ENCODE results near the gene WDR88. TPM values are rescaled to one million over a fixed set of nuclear protein-coding genes. Genes with fewer than 3 reads are reported as not detected.

The WDR88 gene
- total and polyA plus RNA-seq, 4 donors = 0.08 TPM; not detected in 2

GRCh38 chr19:33176670-33177416, 44.9 kb downstream of the WDR88 start:
- Histone ChIP-seq H3K36me3 (ENCODE audit: control insufficient read depth in 4 of 4, insufficient read depth in 3 of 4, low read depth in 1 of 4, low read length in 3 of 4) (no peaks in the 10 kb centered on the region), H3K4me3 (ENCODE audit: low read depth in 1 of 3, low read length in 3 of 3) (peak overlapping the region; percentile 55 to 82 (median 61)), H3K27me3 (ENCODE audit: control insufficient read depth in 4 of 4, insufficient read depth in 4 of 4, low read length in 3 of 4) (no peaks in the 10 kb centered on the region), H3K4me1 (ENCODE audit: control insufficient read depth in 4 of 4, insufficient read depth in 4 of 4, low read length in 3 of 4) (peaks cover 2 to 31% (median 24%) of the 10 kb centered on the region in 4 donors), H3K9ac (ENCODE audit: low read depth in 1 of 2, low read length in 2 of 2) (peak overlapping the region; percentile 57 to 70), H3K9me3 (ENCODE audit: control insufficient read depth in 4 of 4, low read length in 3 of 4) (no peaks in the 10 kb centered on the region), H3K27ac (ENCODE audit: low read depth in 1 of 2, low read length in 2 of 2) (peak overlapping the region; percentile 72 to 87)
- WGBS = under 1% methylated on average over 65 of the region's 65 CpGs
- TF ChIP-seq NR2F2 (IDR thresholded peaks at IDR 0.05) (peak; percentile 12), HNF4A (conservative IDR thresholded peaks at IDR 0.05) (peak in 1 of 2 donors; percentile 32), GABPA (IDR thresholded peaks at IDR 0.05 in 1 of 2, conservative IDR thresholded peaks at IDR 0.05 in 1 of 2) (peak; percentile 73 to 90), HNF4G (IDR thresholded peaks at IDR 0.05) (no peak), YY1 (IDR thresholded peaks at IDR 0.05) (peak; percentile 81), SP1 (IDR thresholded peaks at IDR 0.05) (peak; percentile 71), REST (IDR thresholded peaks at IDR 0.05) (peak; percentile 90), RAD21 (IDR thresholded peaks at IDR 0.05) (no peak), JUND (IDR thresholded peaks at IDR 0.05) (no peak), FOXA1 (IDR thresholded peaks at IDR 0.05) (peak; percentile 39), RXRA (IDR thresholded peaks at IDR 0.05) (peak; percentile 16 to 25), TAF1 (conservative IDR thresholded peaks at IDR 0.05) (peak; percentile 54), ATF3 (IDR thresholded peaks at IDR 0.05) (peak; percentile 100), EGR1 (IDR thresholded peaks at IDR 0.05; ENCODE audit: low read depth in 2 of 2) (peak; percentile 86 to 93), FOXA2 (IDR thresholded peaks at IDR 0.05) (peak; percentile 34), MAX (IDR thresholded peaks at IDR 0.05) (peak; percentile 93)
- TF ChIP-seq, protein P1, sequence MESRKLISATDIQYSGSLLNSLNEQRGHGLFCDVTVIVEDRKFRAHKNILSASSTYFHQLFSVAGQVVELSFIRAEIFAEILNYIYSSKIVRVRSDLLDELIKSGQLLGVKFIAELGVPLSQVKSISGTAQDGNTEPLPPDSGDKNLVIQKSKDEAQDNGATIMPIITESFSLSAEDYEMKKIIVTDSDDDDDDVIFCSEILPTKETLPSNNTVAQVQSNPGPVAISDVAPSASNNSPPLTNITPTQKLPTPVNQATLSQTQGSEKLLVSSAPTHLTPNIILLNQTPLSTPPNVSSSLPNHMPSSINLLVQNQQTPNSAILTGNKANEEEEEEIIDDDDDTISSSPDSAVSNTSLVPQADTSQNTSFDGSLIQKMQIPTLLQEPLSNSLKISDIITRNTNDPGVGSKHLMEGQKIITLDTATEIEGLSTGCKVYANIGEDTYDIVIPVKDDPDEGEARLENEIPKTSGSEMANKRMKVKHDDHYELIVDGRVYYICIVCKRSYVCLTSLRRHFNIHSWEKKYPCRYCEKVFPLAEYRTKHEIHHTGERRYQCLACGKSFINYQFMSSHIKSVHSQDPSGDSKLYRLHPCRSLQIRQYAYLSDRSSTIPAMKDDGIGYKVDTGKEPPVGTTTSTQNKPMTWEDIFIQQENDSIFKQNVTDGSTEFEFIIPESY (IDR thresholded peaks at IDR 0.05) = peak; percentile 68
- TF ChIP-seq, protein P2, sequence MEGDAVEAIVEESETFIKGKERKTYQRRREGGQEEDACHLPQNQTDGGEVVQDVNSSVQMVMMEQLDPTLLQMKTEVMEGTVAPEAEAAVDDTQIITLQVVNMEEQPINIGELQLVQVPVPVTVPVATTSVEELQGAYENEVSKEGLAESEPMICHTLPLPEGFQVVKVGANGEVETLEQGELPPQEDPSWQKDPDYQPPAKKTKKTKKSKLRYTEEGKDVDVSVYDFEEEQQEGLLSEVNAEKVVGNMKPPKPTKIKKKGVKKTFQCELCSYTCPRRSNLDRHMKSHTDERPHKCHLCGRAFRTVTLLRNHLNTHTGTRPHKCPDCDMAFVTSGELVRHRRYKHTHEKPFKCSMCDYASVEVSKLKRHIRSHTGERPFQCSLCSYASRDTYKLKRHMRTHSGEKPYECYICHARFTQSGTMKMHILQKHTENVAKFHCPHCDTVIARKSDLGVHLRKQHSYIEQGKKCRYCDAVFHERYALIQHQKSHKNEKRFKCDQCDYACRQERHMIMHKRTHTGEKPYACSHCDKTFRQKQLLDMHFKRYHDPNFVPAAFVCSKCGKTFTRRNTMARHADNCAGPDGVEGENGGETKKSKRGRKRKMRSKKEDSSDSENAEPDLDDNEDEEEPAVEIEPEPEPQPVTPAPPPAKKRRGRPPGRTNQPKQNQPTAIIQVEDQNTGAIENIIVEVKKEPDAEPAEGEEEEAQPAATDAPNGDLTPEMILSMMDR (IDR thresholded peaks at IDR 0.05; ENCODE audit: low read depth, low read length, missing input control) = no peak
- peak; percentile 99 for DNase-seq (ENCODE audit: low spot score)
